ENCODE results near the gene OTUD4. TPM values are rescaled to one million over a fixed set of nuclear protein-coding genes. Genes with fewer than 3 reads are reported as not detected.

OTUD4 gene
- total and polyA plus RNA-seq, 4 experiments from 2014 or later = 10.2 to 61.3 (median 40.4) TPM

DNA sequence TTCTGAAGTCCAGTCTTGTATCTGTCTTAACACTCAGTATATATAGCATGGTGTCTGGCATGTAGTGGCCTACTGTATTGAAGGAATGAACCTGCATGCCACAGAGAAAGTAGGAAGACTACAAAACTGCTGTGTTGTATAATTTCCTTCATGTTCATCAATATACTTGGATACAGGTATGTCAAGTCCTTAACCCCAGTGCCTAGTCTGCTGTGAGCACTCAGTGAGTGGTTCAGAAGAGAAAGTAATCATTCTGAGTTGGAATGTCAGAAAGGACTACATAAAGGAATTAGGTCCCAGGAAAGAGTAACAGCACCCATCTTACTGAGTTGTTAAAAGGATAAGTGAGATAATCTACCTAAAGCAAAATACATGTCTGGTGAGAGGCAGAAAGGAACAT is 50.3 kb downstream of the OTUD4 start:
- CTCF ChIA-PET (ENCODE audit: partially characterized antibody) = interaction anchor here (1.0 kb wide), 1 partner anchor 10 kb away, joined by 3 read pairs; no protein-coding TSS in a partner anchor

DNA sequence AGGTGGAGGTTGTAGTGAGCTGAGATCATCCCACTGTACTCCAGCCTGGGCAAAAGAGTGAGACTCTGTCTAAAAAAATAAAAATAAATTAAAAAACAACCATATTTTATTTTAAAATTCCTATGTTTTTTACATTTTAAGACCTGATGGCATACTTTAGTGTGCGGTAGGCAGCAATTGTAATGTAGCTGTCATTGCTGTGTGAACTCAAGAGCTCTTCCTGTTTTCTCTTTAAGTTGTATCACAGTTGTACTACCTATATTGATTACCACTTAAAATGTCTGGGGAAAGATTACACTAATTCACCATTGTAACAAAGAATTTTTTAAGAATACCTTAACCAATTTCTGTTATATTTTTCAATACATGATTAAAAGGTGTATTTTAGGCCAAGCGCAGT is 55.0 kb downstream of the OTUD4 start:
- peaks cover 13 to 19% (median 15%) of the 10 kb centered on the region in 4 donors for H3K4me1 Mint-ChIP-seq
- no peaks in the 10 kb centered on the region for H3K27me3 ChIP-seq (ENCODE audit: insufficient read depth, low read length)
- H3K9me3 Mint-ChIP-seq = no peaks in the 10 kb centered on the region
- POLR2A ChIA-PET (ENCODE audit: partially characterized antibody) = interaction anchor here (2.7 kb wide), 1 partner anchor 27 kb away, joined by 15 read pairs; the partner anchor contains the start of genes ABCE1 and ANAPC10
- H3K27ac Mint-ChIP-seq = peak overlapping the region; percentile 81 to 94 (median 89)
- H3K4me3 ChIP-seq (ENCODE audit: low read length in 2 of 2) = no peak overlapping the region
- H3K27ac ChIP-seq (ENCODE audit: low read depth, low read length) = peak overlapping the region; percentile 53
- peak overlapping the region in 3 of 8 donors; percentile 35 to 82 (median 68) for H3K4me3 Mint-ChIP-seq
- H3K9me3 ChIP-seq (ENCODE audit: control insufficient read depth in 1 of 2, low read length in 2 of 2) = no peaks in the 10 kb centered on the region
- H3K36me3 Mint-ChIP-seq = peaks cover 45 to 67% of the 10 kb centered on the region in 2 donors
- peaks cover 15% of the 10 kb centered on the region for H3K4me1 ChIP-seq (ENCODE audit: insufficient read depth, low read length)
- no peak for DNase-seq
- CTCF ChIA-PET (ENCODE audit: partially characterized antibody) = interaction anchor here (1.2 kb wide), 1 partner anchor 27 kb away, joined by 5 read pairs; the partner anchor contains the start of genes ABCE1 and ANAPC10
- intact Hi-C loops (cut with micrococcal nuclease) = no loop called here
- peaks cover 39% of the 10 kb centered on the region for H3K36me3 ChIP-seq (ENCODE audit: insufficient read depth, low read length)
- H3K27me3 Mint-ChIP-seq = no peaks in the 10 kb centered on the region

More for the DNA sequence above, 50.3 kb downstream of the OTUD4 start:
- H3K27me3 ChIP-seq (ENCODE audit: insufficient read depth, low read length) = no peaks in the 10 kb centered on the region
- POLR2A ChIA-PET (ENCODE audit: partially characterized antibody) = no interaction called here
- Mint-ChIP-seq H3K27ac (peak overlapping the region in 5 of 7 donors; percentile 5 to 80 (median 74)), H3K36me3 (peaks cover 31 to 51% of the 10 kb centered on the region in 2 donors), H3K4me1 (peaks cover 34 to 60% (median 42%) of the 10 kb centered on the region in 4 donors), H3K9me3 (no peaks in the 10 kb centered on the region), H3K4me3 (no peak overlapping the region), H3K27me3 (no peaks in the 10 kb centered on the region)
- H3K4me1 ChIP-seq (ENCODE audit: insufficient read depth, low read length) = peaks cover 34% of the 10 kb centered on the region
- H3K27ac ChIP-seq (ENCODE audit: low read depth, low read length) = no peak overlapping the region
- no peaks in the 10 kb centered on the region for H3K9me3 ChIP-seq (ENCODE audit: control insufficient read depth in 1 of 2, low read length in 2 of 2)
- no peak for DNase-seq
- no peak overlapping the region for H3K4me3 ChIP-seq (ENCODE audit: low read length in 2 of 2)
- peaks cover 5% of the 10 kb centered on the region for H3K36me3 ChIP-seq (ENCODE audit: insufficient read depth, low read length)
- intact Hi-C loops (cut with micrococcal nuclease) = loop anchor here (5.0 kb wide), 1 partner anchor 47 kb away; no protein-coding TSS in a partner anchor

DNA sequence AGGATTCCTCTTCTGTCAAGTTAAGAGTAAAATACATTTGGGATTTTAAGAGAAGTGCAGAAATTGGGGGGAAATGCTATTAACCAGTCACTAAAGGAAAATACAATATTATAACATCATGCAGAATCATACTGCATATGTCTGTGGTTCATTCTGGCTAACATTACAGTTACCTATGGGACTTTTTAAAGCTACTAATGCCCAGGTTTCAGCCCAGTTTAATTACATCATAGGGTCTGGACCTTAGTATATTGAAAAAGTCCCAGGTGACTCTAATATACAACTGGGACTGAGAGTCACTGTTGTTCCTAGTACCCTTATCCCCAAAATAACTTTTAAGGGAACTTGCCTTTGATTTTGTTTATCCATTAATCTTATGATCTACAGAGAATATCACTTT is 72.3 kb downstream of the OTUD4 start:
- Mint-ChIP-seq H3K4me3 (no peak overlapping the region), H3K9me3 (no peaks in the 10 kb centered on the region), H3K27me3 (no peaks in the 10 kb centered on the region), H3K4me1 (peaks cover 0 to 11% (median 6%) of the 10 kb centered on the region in 4 donors), H3K27ac (no peak overlapping the region), H3K36me3 (peaks cover 35 to 57% of the 10 kb centered on the region in 2 donors)
- ChIA-PET CTCF (ENCODE audit: partially characterized antibody) (no interaction called here), POLR2A (ENCODE audit: partially characterized antibody) (interaction anchor here (0.9 kb wide), 1 partner anchor 9 kb away, joined by 3 read pairs; no protein-coding TSS in a partner anchor)
- no peak for DNase-seq
- Histone ChIP-seq H3K9me3 (ENCODE audit: control insufficient read depth in 1 of 2, low read length in 2 of 2) (no peaks in the 10 kb centered on the region), H3K4me1 (ENCODE audit: insufficient read depth, low read length) (peaks cover 10% of the 10 kb centered on the region), H3K27me3 (ENCODE audit: insufficient read depth, low read length) (no peaks in the 10 kb centered on the region), H3K36me3 (ENCODE audit: insufficient read depth, low read length) (peaks cover 65% of the 10 kb centered on the region), H3K4me3 (ENCODE audit: low read length in 2 of 2) (no peak overlapping the region), H3K27ac (ENCODE audit: low read depth, low read length) (no peak overlapping the region)
- intact Hi-C loops (cut with micrococcal nuclease) = loop anchor here (5.0 kb wide), 1 partner anchor 34 kb away; no protein-coding TSS in a partner anchor

DNA sequence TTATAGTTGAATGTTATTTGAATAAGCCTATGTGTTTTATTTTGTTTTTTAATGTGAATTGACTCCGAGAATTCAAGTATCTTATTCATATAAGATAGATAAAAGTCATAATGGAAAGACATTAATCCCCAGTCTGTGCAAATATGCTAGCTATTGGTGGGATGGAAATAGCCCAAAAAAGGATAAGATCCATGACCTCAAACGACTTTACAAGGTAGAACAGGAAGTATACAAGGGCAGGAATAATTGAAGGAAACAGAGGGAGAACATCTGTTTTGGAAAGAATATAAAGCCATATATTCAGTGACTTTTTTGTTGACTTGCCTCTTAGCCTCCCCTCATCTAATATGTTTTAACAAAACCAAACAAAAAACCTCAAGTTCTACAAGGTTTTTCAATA is 73.3 kb downstream of the OTUD4 start:
- Mint-ChIP-seq H3K27me3 (no peaks in the 10 kb centered on the region), H3K9me3 (no peaks in the 10 kb centered on the region), H3K4me3 (no peak overlapping the region), H3K27ac (peak overlapping the region in 2 of 7 donors; percentile 31 to 69), H3K36me3 (peaks cover 25 to 47% of the 10 kb centered on the region in 2 donors), H3K4me1 (peaks cover 0 to 11% (median 5%) of the 10 kb centered on the region in 4 donors)
- CTCF ChIA-PET (ENCODE audit: partially characterized antibody) = no interaction called here
- no peaks in the 10 kb centered on the region for H3K9me3 ChIP-seq (ENCODE audit: control insufficient read depth in 1 of 2, low read length in 2 of 2)
- H3K27me3 ChIP-seq (ENCODE audit: insufficient read depth, low read length) = no peaks in the 10 kb centered on the region
- POLR2A ChIA-PET (ENCODE audit: partially characterized antibody) = no interaction called here
- intact Hi-C loops (cut with micrococcal nuclease) = loop anchor here (5.0 kb wide), 1 partner anchor 35 kb away; no protein-coding TSS in a partner anchor
- peaks cover 56% of the 10 kb centered on the region for H3K36me3 ChIP-seq (ENCODE audit: insufficient read depth, low read length)
- H3K4me1 ChIP-seq (ENCODE audit: insufficient read depth, low read length) = peaks cover 20% of the 10 kb centered on the region
- H3K4me3 ChIP-seq (ENCODE audit: low read length in 2 of 2) = no peak overlapping the region
- no peak overlapping the region for H3K27ac ChIP-seq (ENCODE audit: low read depth, low read length)
- DNase-seq = no peak

DNA sequence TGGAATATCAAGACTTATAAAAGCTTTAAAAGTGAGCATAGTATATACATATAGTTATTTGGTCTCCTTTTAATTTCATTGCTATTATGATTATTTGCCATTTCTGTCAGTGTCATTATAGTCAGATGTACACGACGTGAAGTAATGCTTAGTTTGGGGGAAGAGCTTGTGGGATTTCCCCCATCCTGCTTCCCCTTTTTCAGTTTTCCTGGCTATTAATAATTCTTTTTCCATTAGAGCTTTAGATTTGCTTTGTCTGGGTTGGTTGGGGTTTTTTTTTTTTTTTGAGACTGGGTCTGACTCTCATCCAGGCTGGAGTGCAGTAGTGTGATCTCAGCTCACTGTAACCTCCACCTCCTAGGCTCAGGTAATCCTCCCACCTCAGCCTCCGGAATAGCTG is 76.9 kb downstream of the OTUD4 start:
- Mint-ChIP-seq H3K9me3 (no peaks in the 10 kb centered on the region), H3K4me3 (no peak overlapping the region), H3K27me3 (no peaks in the 10 kb centered on the region), H3K27ac (peak overlapping the region in 2 of 7 donors; percentile 10 to 17), H3K4me1 (peaks cover 4 to 21% (median 17%) of the 10 kb centered on the region in 4 donors), H3K36me3 (peaks cover 5 to 30% of the 10 kb centered on the region in 2 donors)
- ChIA-PET CTCF (ENCODE audit: partially characterized antibody) (interaction anchor here (0.6 to 1.2 kb wide), 2 partner anchors 67 to 933 kb away, joined by 4 read pairs; no protein-coding TSS in a partner anchor), POLR2A (ENCODE audit: partially characterized antibody) (no interaction called here)
- H3K27ac ChIP-seq (ENCODE audit: low read depth, low read length) = no peak overlapping the region
- intact Hi-C loops (cut with micrococcal nuclease) = no loop called here
- H3K36me3 ChIP-seq (ENCODE audit: insufficient read depth, low read length) = peaks cover 29% of the 10 kb centered on the region
- no peaks in the 10 kb centered on the region for H3K9me3 ChIP-seq (ENCODE audit: control insufficient read depth in 1 of 2, low read length in 2 of 2)
- no peaks in the 10 kb centered on the region for H3K27me3 ChIP-seq (ENCODE audit: insufficient read depth, low read length)
- DNase-seq = no peak
- H3K4me3 ChIP-seq (ENCODE audit: low read length in 2 of 2) = no peak overlapping the region
- peaks cover 53% of the 10 kb centered on the region for H3K4me1 ChIP-seq (ENCODE audit: insufficient read depth, low read length)

DNA sequence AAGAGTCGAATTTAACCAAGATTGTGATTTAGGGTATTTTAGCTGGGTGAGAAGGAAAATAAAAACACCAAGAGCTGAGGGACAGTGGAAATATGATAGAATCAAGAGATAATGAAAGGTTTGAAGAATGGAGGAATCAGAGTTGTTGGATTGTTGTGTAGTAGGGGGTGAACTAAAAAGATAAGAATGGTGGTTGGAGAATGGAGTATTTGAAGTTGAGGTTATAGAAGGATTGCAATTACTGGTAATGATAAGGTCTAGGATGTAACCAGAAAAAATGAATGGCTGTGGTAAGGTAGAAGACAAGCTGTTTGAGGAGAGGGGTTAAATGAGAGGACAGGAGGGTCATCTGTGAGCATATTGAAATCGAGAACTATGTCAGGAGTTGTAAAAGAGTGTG is 77.8 kb downstream of the OTUD4 start:
- DNase-seq = no peak
- H3K4me3 ChIP-seq (ENCODE audit: low read length in 2 of 2) = no peak overlapping the region
- H3K27ac ChIP-seq (ENCODE audit: low read depth, low read length) = no peak overlapping the region
- Mint-ChIP-seq H3K27me3 (no peaks in the 10 kb centered on the region), H3K4me1 (peaks cover 10 to 24% (median 20%) of the 10 kb centered on the region in 4 donors), H3K27ac (no peak overlapping the region), H3K9me3 (no peaks in the 10 kb centered on the region), H3K36me3 (peaks cover 4 to 31% of the 10 kb centered on the region in 2 donors), H3K4me3 (no peak overlapping the region)
- H3K27me3 ChIP-seq (ENCODE audit: insufficient read depth, low read length) = no peaks in the 10 kb centered on the region
- H3K9me3 ChIP-seq (ENCODE audit: control insufficient read depth in 1 of 2, low read length in 2 of 2) = no peaks in the 10 kb centered on the region
- intact Hi-C loops (cut with micrococcal nuclease) = no loop called here
- peaks cover 54% of the 10 kb centered on the region for H3K4me1 ChIP-seq (ENCODE audit: insufficient read depth, low read length)
- CTCF ChIA-PET (ENCODE audit: partially characterized antibody) = interaction anchor here (1.2 kb wide), 1 partner anchor 68 kb away, joined by 4 read pairs; no protein-coding TSS in a partner anchor
- POLR2A ChIA-PET (ENCODE audit: partially characterized antibody) = interaction anchor here (2.1 kb wide), 1 partner anchor 76 kb away, joined by 8 read pairs; no protein-coding TSS in a partner anchor
- peaks cover 23% of the 10 kb centered on the region for H3K36me3 ChIP-seq (ENCODE audit: insufficient read depth, low read length)

DNA sequence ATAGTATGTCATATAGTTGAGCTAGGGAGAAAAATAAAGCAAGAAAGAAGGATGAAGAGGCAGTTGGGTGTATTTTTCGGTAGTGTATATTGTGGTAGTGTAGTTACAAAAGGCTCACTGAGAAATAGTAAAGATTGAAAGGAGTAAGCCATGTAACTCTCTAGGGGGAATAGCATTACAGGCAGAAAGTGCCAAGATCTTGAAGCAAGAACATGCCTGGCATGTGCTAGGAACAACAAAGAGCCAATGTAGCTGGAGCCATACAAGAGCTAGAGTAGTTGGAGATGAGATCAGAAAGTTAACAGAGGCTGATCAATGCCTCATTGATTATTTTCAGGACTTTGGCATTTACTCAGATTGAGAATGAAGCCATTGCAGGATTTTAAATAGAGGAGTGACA is 79.3 kb downstream of the OTUD4 start:
- H3K36me3 ChIP-seq (ENCODE audit: insufficient read depth, low read length) = peaks cover 10% of the 10 kb centered on the region
- POLR2A ChIA-PET (ENCODE audit: partially characterized antibody) = interaction anchor here (2.1 kb wide), 1 partner anchor 77 kb away, joined by 8 read pairs; no protein-coding TSS in a partner anchor
- CTCF ChIA-PET (ENCODE audit: partially characterized antibody) = interaction anchor here (0.9 kb wide), 1 partner anchor 54 kb away, joined by 3 read pairs; no protein-coding TSS in a partner anchor
- no peaks in the 10 kb centered on the region for H3K27me3 Mint-ChIP-seq
- H3K36me3 Mint-ChIP-seq = peaks cover 0 to 24% of the 10 kb centered on the region in 2 donors
- no peak overlapping the region for H3K27ac Mint-ChIP-seq
- no peaks in the 10 kb centered on the region for H3K27me3 ChIP-seq (ENCODE audit: insufficient read depth, low read length)
- intact Hi-C loops (cut with micrococcal nuclease) = no loop called here
- H3K4me1 ChIP-seq (ENCODE audit: insufficient read depth, low read length) = peaks cover 64% of the 10 kb centered on the region
- H3K4me1 Mint-ChIP-seq = peaks cover 19 to 34% (median 23%) of the 10 kb centered on the region in 4 donors
- H3K4me3 Mint-ChIP-seq = no peak overlapping the region
- no peak overlapping the region for H3K4me3 ChIP-seq (ENCODE audit: low read length in 2 of 2)
- H3K27ac ChIP-seq (ENCODE audit: low read depth, low read length) = no peak overlapping the region
- H3K9me3 Mint-ChIP-seq = peaks cover 0 to 3% (median 0%) of the 10 kb centered on the region in 8 donors
- no peaks in the 10 kb centered on the region for H3K9me3 ChIP-seq (ENCODE audit: control insufficient read depth in 1 of 2, low read length in 2 of 2)
- DNase-seq = no peak
